SK-N-SH (cell line): ENCODE measurements around the gene RFT1.

Source experiments
- CTCF ChIP-seq: fragments of 200-600 bp; sonication (generic); IDR thresholded peaks from 2 replicates; pipeline ENCODE4 v1.6.1; 2017; ENCODE audit warnings: antibody characterized with exemption, mild to moderate bottlenecking, moderate library complexity
- FOXJ3 ChIP-seq: sonication (generic); formaldehyde crosslinking; IDR thresholded peaks from 2 replicates; pipeline ENCODE4 v1.5.1; 2020; ENCODE audit warnings: mild to moderate bottlenecking, missing genetic modification reagents
- MEF2A ChIP-seq: IDR thresholded peaks from 2 replicates; pipeline ENCODE4 v1.4.0; 2012; ENCODE audit warnings: low read depth, borderline replicate concordance
- YY1 ChIP-seq: IDR thresholded peaks from 2 replicates; pipeline ENCODE4 v1.4.0; 2012; ENCODE audit warnings: low read depth, mild to moderate bottlenecking

- no peak for TF ChIP-seq MEF2A
- TF ChIP-seq CTCF, result no peak
- no peak for TF ChIP-seq YY1
- no peak for TF ChIP-seq FOXJ3 (CRISPR knock-in tag)
Measured at GRCh38 chr3:53038679-53039375, 91.4 kb downstream of the RFT1 start.
